Measurements from ENCODE around the gene UMOD. TPM values are rescaled to one million over a fixed set of nuclear protein-coding genes. Genes with fewer than 3 reads are reported as not detected.

UMOD gene
- total RNA-seq, 1 donor from 2014 or later, result not detected

DNA sequence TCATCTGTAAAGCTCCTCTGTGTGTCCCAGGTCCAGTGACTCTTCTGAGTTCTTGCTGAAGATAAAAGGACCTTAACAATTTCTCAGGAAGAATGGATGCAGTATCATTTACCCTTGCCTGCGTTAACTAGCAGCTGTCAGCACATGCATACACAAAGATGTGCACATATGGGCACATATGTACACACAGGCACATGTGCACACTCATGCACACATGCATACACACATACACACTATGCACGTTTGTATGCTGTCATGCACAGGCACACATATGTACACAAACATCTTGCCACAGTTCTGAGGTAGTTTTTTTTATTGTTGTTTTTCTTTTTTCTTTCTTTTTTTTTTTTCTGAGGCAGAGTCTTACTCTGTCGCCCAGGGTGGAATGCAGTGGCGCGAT, 50.1 kb downstream of the UMOD start:
- no peak for DNase-seq (ENCODE audit: low read depth in 2 of 2)

DNA sequence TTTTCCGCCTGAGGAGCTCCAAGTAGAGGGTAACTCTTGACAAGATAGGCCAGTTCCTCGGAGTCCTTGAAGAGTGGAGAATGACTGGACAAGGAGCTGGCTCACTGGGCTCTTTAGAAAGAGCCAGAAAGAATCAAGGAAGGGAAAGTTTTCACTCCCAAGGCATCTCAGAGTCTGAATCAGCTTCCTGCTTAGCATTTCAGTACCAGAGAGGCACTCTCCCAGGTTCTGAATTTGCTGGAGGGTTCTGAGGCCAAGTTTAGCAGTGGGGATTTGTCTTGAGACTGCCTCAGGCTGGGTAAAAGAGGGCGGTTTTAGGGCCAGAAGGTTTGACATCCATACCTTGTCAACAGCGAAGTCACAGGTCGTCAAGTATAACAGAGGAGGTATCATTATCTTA, 50.7 kb downstream of the UMOD start:
- DNase-seq (ENCODE audit: low read depth in 2 of 2), result peak in 1 of 2 donors; percentile 3

DNA sequence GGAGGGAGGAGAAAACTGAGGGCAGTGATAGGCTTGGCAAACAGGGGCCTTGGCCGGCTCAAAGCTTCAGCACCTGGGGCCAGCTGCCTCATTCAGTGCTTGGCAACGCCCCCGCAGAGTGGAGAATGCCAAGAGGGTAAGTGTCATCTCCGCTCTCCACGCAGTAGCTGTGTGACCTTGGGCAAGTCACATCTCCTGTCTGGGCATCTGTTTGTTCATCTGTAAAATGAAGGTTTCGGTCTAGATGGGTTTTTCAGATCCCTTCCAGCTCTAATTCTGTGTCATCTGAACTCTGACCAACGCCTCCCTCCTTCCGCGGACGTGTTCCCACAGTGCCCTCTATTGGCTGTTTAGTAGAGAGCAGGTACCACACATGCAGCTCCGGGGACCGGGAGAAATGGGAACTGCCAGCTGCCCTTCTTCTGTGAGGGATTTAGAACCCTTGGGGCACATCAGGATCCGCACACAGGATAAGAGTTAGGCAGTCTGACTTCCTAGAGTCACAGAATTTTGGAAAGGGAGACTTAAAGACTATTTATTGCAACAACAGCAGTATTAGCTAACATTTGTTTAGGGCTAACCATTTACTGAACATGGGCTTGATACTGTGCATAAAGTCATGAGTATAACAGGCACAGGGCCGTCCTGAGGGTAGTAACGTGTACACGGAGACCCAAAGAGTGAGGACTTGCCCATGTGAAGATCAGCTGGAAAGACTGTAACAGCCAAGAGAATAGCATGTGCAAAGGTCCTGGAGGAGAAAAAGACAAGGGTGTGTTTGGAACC, 52.0 kb downstream of the UMOD start:
- DNase-seq (ENCODE audit: low read depth in 2 of 2), result peak; percentile 57 to 71

DNA sequence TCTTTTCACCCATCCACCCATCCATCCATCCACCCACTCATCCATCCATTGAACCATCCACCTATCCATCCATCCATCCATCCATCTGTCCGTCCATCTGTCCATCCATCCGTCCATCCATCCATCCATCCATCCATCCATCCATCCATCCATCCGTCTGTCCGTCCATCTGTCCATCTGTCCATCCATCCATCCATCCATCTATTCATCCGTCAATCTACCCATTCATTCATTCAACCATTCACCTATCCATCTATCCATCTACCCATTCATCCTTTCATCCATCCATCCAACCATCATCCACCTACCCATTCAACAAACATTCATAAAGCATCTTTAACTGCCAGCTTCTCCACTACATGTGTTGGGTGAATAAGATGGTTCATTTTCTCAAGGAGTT, 54.1 kb downstream of the UMOD start:
- DNase-seq (ENCODE audit: low read depth in 2 of 2), result no peak

DNA sequence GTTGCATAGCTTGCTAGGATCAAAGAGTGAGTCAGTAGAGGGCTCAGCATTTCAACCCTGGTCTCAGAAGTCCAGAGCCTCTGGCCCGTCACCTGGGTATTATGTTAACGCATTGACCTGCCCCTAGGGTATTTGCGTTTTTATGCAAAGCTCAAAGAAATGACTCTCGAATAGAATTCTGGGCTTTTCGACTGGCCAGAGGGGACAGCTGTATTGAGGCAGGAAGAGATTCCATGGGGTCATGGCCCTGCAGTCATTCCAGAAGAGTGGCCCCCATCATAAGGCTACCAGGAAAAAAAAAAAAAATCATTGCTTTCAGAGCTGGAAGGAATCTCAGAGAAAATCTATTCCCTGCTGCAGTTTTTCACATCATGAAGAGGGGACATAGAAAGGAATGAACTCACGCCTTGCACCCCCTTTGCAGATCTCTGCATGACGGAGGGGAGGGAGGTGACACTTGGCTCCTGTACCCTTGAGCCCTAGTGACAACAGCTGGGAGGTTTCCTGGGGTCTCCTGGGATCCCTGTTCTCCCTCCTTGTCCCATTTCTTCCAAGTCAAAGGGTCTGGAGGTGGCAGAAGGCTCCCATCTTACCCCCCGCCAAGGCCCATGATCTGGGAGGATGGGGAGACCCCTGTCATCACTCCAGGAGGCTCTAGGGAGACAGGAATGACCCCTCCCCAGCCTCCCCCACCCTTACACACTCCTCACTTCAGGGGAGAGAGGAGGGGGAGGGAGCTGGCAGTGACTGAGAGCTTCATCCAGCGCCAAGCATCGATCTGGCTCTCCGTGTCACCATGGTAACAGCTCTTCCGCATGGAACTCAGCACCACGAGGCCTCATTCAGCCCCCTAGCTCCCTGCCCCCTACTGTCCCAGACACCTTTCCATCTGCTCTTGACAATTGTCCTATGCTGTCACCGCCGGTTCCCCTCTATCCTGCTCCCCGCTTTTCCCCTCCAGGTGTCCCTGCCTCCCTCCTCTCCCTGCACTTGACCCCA, 61.0 kb downstream of the UMOD start:
- no peak for DNase-seq (ENCODE audit: low read depth in 2 of 2)

DNA sequence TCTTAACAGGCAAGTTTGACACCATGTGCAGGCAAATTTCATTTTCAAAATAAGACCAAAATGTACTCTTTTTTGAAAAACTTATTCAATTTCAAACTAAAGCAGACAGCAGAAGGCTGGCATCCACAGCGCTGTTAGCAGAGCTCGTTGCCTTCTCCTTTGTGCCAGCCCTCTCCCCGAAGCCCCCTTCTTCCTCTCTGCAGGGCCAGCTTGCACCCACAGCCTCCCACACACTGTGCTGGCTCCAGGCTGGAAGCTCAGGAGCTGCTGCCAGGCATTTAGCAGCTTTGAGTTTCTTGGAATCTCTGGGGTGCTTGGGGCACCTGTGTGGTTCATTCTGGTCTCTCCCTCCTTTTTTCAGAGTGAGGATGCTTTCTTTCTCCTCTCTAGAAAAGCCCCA, 62.9 kb downstream of the UMOD start:
- DNase-seq (ENCODE audit: low read depth in 2 of 2), result no peak

DNA sequence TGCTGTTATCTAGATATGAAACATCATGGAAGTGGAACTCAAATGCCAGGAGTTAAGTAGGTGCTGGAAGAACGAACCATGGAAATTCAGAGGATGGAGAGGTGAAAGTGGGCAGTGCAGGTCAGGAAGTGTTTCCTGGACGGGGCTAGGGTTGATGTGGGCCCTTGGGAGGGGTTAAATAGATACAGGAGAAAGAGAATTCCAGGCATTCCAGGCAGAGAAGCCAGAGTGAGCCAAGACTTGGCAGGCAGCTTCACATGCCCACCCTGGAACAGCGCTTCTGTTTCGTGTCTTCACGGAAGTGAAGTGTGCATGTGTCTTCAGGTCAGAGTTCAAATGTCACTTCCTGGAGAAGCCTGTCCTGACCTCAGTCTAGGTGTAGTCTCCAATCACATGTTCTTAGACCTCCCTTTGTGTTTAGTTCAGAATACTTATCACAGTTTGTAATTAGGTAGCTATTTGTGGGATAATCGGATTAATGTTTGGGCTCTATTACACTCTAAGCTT, 66.5 kb downstream of the UMOD start:
- DNase-seq (ENCODE audit: low read depth in 2 of 2), result no peak

Other genes with a start within 250 kb of the UMOD start
- gene GP2, start 25.2 kb downstream of the UMOD start, total RNA-seq, result not detected in 2 replicates
- not detected in 2 replicates for gene PDILT, start 52.0 kb upstream of the UMOD start, total RNA-seq
- gene ACSM5, start 56.8 kb upstream of the UMOD start, total RNA-seq, result 0.22 and 0.60 TPM in 2 replicates
- gene ACSM2A, start 98.8 kb upstream of the UMOD start, total RNA-seq, result under 0.01 TPM in 2 replicates
- 0.20 and 0.22 TPM in 2 replicates for gene ACSM2B, start 223.7 kb upstream of the UMOD start, total RNA-seq